H1 (cell line): ENCODE data around the gene PPP2R2C. TPM values are rescaled to one million over a fixed set of nuclear protein-coding genes. Genes with fewer than 3 reads are reported as not detected.

Experiments used
- CTCF ChIA-PET: fragments of 300-600 bp; sonication (Branson Sonifier 250); formaldehyde crosslinking; loops from one replicate; lab custom pipeline; 2021; ENCODE audit not compliant: partially characterized antibody; lab: Charles Lee
- POLR2A ChIA-PET: fragments of 300-600 bp; sonication (Branson Sonifier 250); formaldehyde crosslinking; loops from one replicate; lab custom pipeline; 2021; ENCODE audit warnings: inconsistent platforms; ENCODE audit not compliant: partially characterized antibody; lab: Charles Lee
- DNase-seq, 2 experiments: peaks; one replicate each; pipeline versions ENCODE4 v3.0.0 to v3.0.0-alpha.2; 2010 to 2022; ENCODE audit warnings: low spot score in 2 of 2, low read depth in 1 of 2, mixed read lengths in 1 of 2
- FAIRE-seq: peaks from 2 replicates; lab custom pipeline; 2011; peaks lifted over from hg19 to GRCh38; lab: Jason Lieb, UNC
- H2AFZ ChIP-seq: 2 replicates; pipeline ENCODE4 v1.8.1; 2012; ENCODE audit warnings: low read length, inconsistent platforms
- H2AK5ac ChIP-seq: 2 replicates; pipeline ENCODE4 v1.6.1; 2013; ENCODE audit warnings: low read depth, low read length
- H2BK120ac ChIP-seq: replicated peaks from 2 replicates; pipeline ENCODE3; 2013; ENCODE audit warnings: low read depth, low read length, inconsistent platforms
- H2BK12ac ChIP-seq: 2 replicates; pipeline ENCODE4 v1.6.1; 2013; ENCODE audit warnings: low read depth, low read length
- H2BK15ac ChIP-seq: 2 replicates; pipeline ENCODE4 v1.6.1; 2013; ENCODE audit warnings: low read length
- H2BK20ac ChIP-seq: 2 replicates; pipeline ENCODE4 v1.6.1; 2013; ENCODE audit warnings: low read length
- H2BK5ac ChIP-seq: 2 replicates; pipeline ENCODE4 v1.6.1; 2013; ENCODE audit warnings: low read depth, low read length
- H3K14ac ChIP-seq: 2 replicates; pipeline ENCODE4 v1.6.1; 2013; ENCODE audit warnings: inconsistent platforms; ENCODE audit not compliant: insufficient read length
- H3K18ac ChIP-seq: 2 replicates; pipeline ENCODE4 v1.6.1; 2013; ENCODE audit warnings: low read length; ENCODE audit errors: extremely low read depth
- H3K23ac ChIP-seq: 2 replicates; pipeline ENCODE4 v1.6.1; 2013; ENCODE audit warnings: inconsistent platforms; ENCODE audit not compliant: insufficient read length
- H3K23me2 ChIP-seq: 2 replicates; pipeline ENCODE4 v1.6.1; 2013; ENCODE audit warnings: low read depth, low read length
- H3K27ac ChIP-seq: 2 replicates; pipeline ENCODE4 v1.6.1; 2011; ENCODE audit warnings: low read depth, low read length, inconsistent platforms
- H3K27me3 ChIP-seq, 4 experiments: replicated peaks in 1 of 4; 1 replicate in 1 of 4; 2 replicates in 3 of 4; pipeline versions ENCODE4 v1.6.1 to v1.8.1; 2011 to 2013; ENCODE audit warnings: low read length in 3 of 4, mild to moderate bottlenecking in 3 of 4, inconsistent platforms in 2 of 4, mixed read lengths in 2 of 4, moderate library complexity in 1 of 4; ENCODE audit not compliant: control insufficient read depth in 3 of 4, insufficient read depth in 3 of 4; ENCODE audit errors: extremely low read depth in 1 of 4
- H3K36me3 ChIP-seq, 4 experiments: 2 replicates each; pipeline versions ENCODE4 v1.6.1 to v1.8.1; 2011 to 2013; ENCODE audit warnings: mild to moderate bottlenecking in 4 of 4, low read length in 3 of 4, moderate library complexity in 2 of 4, control low read depth in 1 of 4, inconsistent platforms in 1 of 4; ENCODE audit not compliant: insufficient read depth in 4 of 4, control insufficient read depth in 2 of 4
- H3K4ac ChIP-seq: replicated peaks from 2 replicates; pipeline ENCODE3; 2013; ENCODE audit warnings: low read length, low read depth, mixed read lengths, inconsistent platforms; ENCODE audit not compliant: insufficient read length
- H3K4me1 ChIP-seq, 4 experiments: replicated peaks in 1 of 4; 1 replicate in 1 of 4; 2 replicates in 3 of 4; pipeline versions ENCODE4 v1.6.1 to v1.8.1; 2011 to 2013; ENCODE audit warnings: low read length in 3 of 4, inconsistent platforms in 2 of 4, mixed read lengths in 1 of 4; ENCODE audit not compliant: insufficient read depth in 4 of 4, control insufficient read depth in 3 of 4
- H3K4me2 ChIP-seq, 2 experiments: 2 replicates each; pipeline versions ENCODE4 v1.6.1 to v1.8.1; 2011 to 2013; ENCODE audit warnings: low read depth in 2 of 2, low read length in 2 of 2, control low read depth in 1 of 2, inconsistent platforms in 1 of 2, mild to moderate bottlenecking in 1 of 2; ENCODE audit not compliant: insufficient read depth in 1 of 2
- H3K4me3 ChIP-seq, 4 experiments: fragments of 200-600, 300-600 bp in 1 of 4; sonication (generic), shearing (Covaris generic), sonication (Bioruptor Twin) in 1 of 4; 2 replicates each; pipeline versions ENCODE4 v1.5.1 to v1.8.1; 2011 to 2016; ENCODE audit warnings: low read length in 4 of 4, low read depth in 3 of 4, control low read depth in 2 of 4, inconsistent platforms in 2 of 4, mild to moderate bottlenecking in 2 of 4, mixed read lengths in 1 of 4, moderate library complexity in 1 of 4; ENCODE audit not compliant: insufficient read depth in 2 of 4; ENCODE audit errors: extremely low read depth in 1 of 4
- H3K56ac ChIP-seq: replicated peaks from 2 replicates; pipeline ENCODE3; 2013; ENCODE audit warnings: low read depth, mild to moderate bottlenecking, mixed read lengths, low read length, inconsistent platforms; ENCODE audit not compliant: insufficient read length
- H3K79me1 ChIP-seq: 2 replicates; pipeline ENCODE4 v1.6.1; 2013; ENCODE audit warnings: low read depth, low read length, control low read depth
- H3K79me2 ChIP-seq, 2 experiments: 2 replicates each; pipeline versions ENCODE4 v1.6.1 to v1.8.1; 2012 to 2013; ENCODE audit warnings: low read length in 2 of 2, mild to moderate bottlenecking in 2 of 2, inconsistent platforms in 1 of 2; ENCODE audit not compliant: insufficient read depth in 2 of 2, control insufficient read depth in 1 of 2
- H3K9ac ChIP-seq, 4 experiments: replicated peaks in 1 of 4; 1 replicate in 1 of 4; 2 replicates in 3 of 4; pipeline versions ENCODE4 v1.6.1 to v1.8.1; 2011 to 2013; ENCODE audit warnings: low read depth in 3 of 4, low read length in 3 of 4, control low read depth in 2 of 4, mild to moderate bottlenecking in 2 of 4, moderate library complexity in 2 of 4, inconsistent platforms in 1 of 4; ENCODE audit errors: extremely low read depth in 1 of 4
- H3K9me3 ChIP-seq, 2 experiments: 2 replicates each; pipeline versions ENCODE4 v1.6.1 to v1.8.1; 2012 to 2013; ENCODE audit warnings: mild to moderate bottlenecking in 2 of 2, moderate library complexity in 2 of 2, control low read depth in 1 of 2, inconsistent platforms in 1 of 2, low read depth in 1 of 2, low read length in 1 of 2, mixed read lengths in 1 of 2; ENCODE audit not compliant: insufficient read depth in 2 of 2
- H4K20me1 ChIP-seq, 2 experiments: replicated peaks in 1 of 2; 2 replicates each; pipeline versions ENCODE3 to v1.8.1; 2011 to 2013; ENCODE audit warnings: inconsistent platforms in 2 of 2, low read length in 2 of 2, mild to moderate bottlenecking in 1 of 2; ENCODE audit not compliant: insufficient read depth in 2 of 2, control insufficient read depth in 1 of 2
- H4K5ac ChIP-seq: 2 replicates; pipeline ENCODE4 v1.6.1; 2013; ENCODE audit warnings: low read length, low read depth, mixed read lengths, inconsistent platforms; ENCODE audit not compliant: insufficient read length
- H4K8ac ChIP-seq: 2 replicates; pipeline ENCODE4 v1.8.0; 2013; ENCODE audit warnings: mild to moderate bottlenecking, moderate library complexity, low read length, inconsistent platforms; ENCODE audit not compliant: insufficient read depth; ENCODE audit errors: extremely low read depth
- H4K91ac ChIP-seq: replicated peaks from 2 replicates; pipeline ENCODE3; 2013; ENCODE audit warnings: low read length, mixed read lengths, inconsistent platforms; ENCODE audit not compliant: insufficient read length
- CHD1 ChIP-seq: IDR thresholded peaks from 2 replicates; pipeline ENCODE4 v1.6.1; 2012; ENCODE audit warnings: low read depth, low read length, improper control_type of control experiment
- KDM1A ChIP-seq: fragments of 200-600, 300-600 bp; sonication (generic); IDR thresholded peaks from 2 replicates; pipeline ENCODE4 v1.7.1; 2016; ENCODE audit warnings: mild to moderate bottlenecking, low read length, borderline replicate concordance
- PHF8 ChIP-seq: fragments of 200-600 bp; sonication (generic); conservative IDR thresholded peaks from 2 replicates; pipeline ENCODE4 v1.7.1; 2012; ENCODE audit warnings: low read depth, mild to moderate bottlenecking, inconsistent platforms, low read length, moderate library complexity
- WGBS, 2 experiments: shearing (Covaris generic) in 1 of 2; methylation state at CpG; one replicate each; pipeline versions ENCODE4 v1.1.6 to v1.1.7; 2013 to 2015; ENCODE audit warnings: low lambda C conversion rate in 2 of 2, mixed read lengths in 2 of 2, inconsistent platforms in 1 of 2, low coverage in 1 of 2, missing lambda C conversion rate in 1 of 2; ENCODE audit not compliant: insufficient replicate concordance in 2 of 2, insufficient coverage in 1 of 2, insufficient read length in 1 of 2; ENCODE audit errors: extremely low coverage in 1 of 2, missing lambda C conversion rate in 1 of 2; 5-methylcytosine and 5-hydroxymethylcytosine counted together
- polyA plus RNA-seq, 7 experiments: library from polyadenylated mRNA; depleted of rRNA in 3 of 7; stranded (reverse) in 5 of 7; unstranded in 2 of 7; fragments of >200 nt in 5 of 7; fragments of 200-250 nt in 2 of 7; gene quantifications; 1 replicate in 5 of 7; 2 replicates in 1 of 7; 4 replicates in 1 of 7; pipeline versions ENCODE4 v1.2.1 to v1.2.3, GENCODE V29; 2011 to 2013; ENCODE audit warnings: missing spikeins in 2 of 7, mixed read lengths in 2 of 7
- total RNA-seq: library from RNA; stranded (reverse); fragmentation: NEBNext Ultra II Directional; extraction: Animal tissue kit (Norgen Biotek cat#: 25700); gene quantifications from 2 replicates; pipeline ENCODE4 v1.2.1, GENCODE V29; 2021

Gene PPP2R2C
- total and polyA plus RNA-seq, 2 of the 8 experiments (the other 6 are each of a cell fraction or from before 2014, with no cell fraction given) = 6.4 TPM

- 78% methylated on average over 8 of the region's 8 CpGs; no CpG with 5 or more reads in 1 of the 2 experiments for WGBS, 2 experiments
- H2AFZ ChIP-seq = no peak overlapping the region
- ChIA-PET CTCF (interaction anchor here (3.6 to 4.8 kb wide), 2 partner anchors 39 to 43 kb away, joined by 13 to 26 read pairs; no protein-coding TSS in a partner anchor), POLR2A (no interaction called here)
- H2AK5ac ChIP-seq = no peak overlapping the region
- H3K36me3 ChIP-seq = peaks cover 0 to 6% (median 4%) of the 10 kb centered on the region in 4 experiments; a peak in 4 of 8 replicates
- no peak overlapping the region for H3K4me3 ChIP-seq
- no peak overlapping the region for H3K4ac ChIP-seq
- FAIRE-seq (no peak), DNase-seq (no peak)
- no peaks in the 10 kb centered on the region for H3K79me2 ChIP-seq
- no peak overlapping the region for H3K9ac ChIP-seq
- H3K27ac ChIP-seq = no peak overlapping the region
- H2BK5ac ChIP-seq = no peak overlapping the region
- H3K79me1 ChIP-seq = 0 out of 2 replicates have a peak, but pooled peaks cover 3% of the 10 kb centered on the region
- H3K9me3 ChIP-seq = no peaks in the 10 kb centered on the region
- no peak overlapping the region for H2BK15ac ChIP-seq
- no peaks in the 10 kb centered on the region for H3K4me1 ChIP-seq
- no peak for TF ChIP-seq KDM1A
- no peak for TF ChIP-seq CHD1
- no peak for TF ChIP-seq PHF8
- TF ChIP-seq, all 59 proteins: peak for 0
- H4K5ac ChIP-seq = no peak overlapping the region
- no peaks in the 10 kb centered on the region for H3K23me2 ChIP-seq
- no peak overlapping the region for H4K91ac ChIP-seq
- H3K14ac ChIP-seq = no peak overlapping the region
- H2BK120ac ChIP-seq = no peak overlapping the region
- H3K4me2 ChIP-seq = no peak overlapping the region
- H2BK20ac ChIP-seq = no peak overlapping the region
- H3K23ac ChIP-seq = no peak overlapping the region
- H3K27me3 ChIP-seq = no peaks in the 10 kb centered on the region
- H4K8ac ChIP-seq = no peak overlapping the region; the same call in 1 of the 2 replicates
- H2BK12ac ChIP-seq = no peak overlapping the region
- no peak overlapping the region for H3K18ac ChIP-seq
- peaks cover 0 to 5% of the 10 kb centered on the region in 2 experiments for H4K20me1 ChIP-seq
- H3K56ac ChIP-seq = no peak overlapping the region
Observed at GRCh38 chr4:6293661-6294060, 178.8 kb downstream of the PPP2R2C start.
